ENCODE data around the gene TMEM203. TPM values are rescaled to one million over a fixed set of nuclear protein-coding genes. Genes with fewer than 3 reads are reported as not detected.

TMEM203 gene
- total RNA-seq, 4 donors from 2014 or later: 23.1 to 47.9 (median 30.0) TPM

GRCh38 chr9:137228968-137229896, 23.8 kb upstream of the TMEM203 start:
- DNase-seq (ENCODE audit: low spot score in 2 of 2): no peak
- H3K36me3 ChIP-seq: no peaks in the 10 kb centered on the region
- H3K4me1 ChIP-seq: peaks cover 0 to 20% (median 6%) of the 10 kb centered on the region in 4 donors
- no peaks in the 10 kb centered on the region for H3K9me3 ChIP-seq
- no peak overlapping the region for H3K27ac ChIP-seq
- 53 to 57% methylated on average over 16 of the region's 27 CpGs for WGBS, 2 donors
- peaks cover 0 to 79% of the 10 kb centered on the region in 2 donors for H3K27me3 ChIP-seq
- TF ChIP-seq POLR2A (IDR thresholded peaks at IDR 0.05) (no peak), EP300 (IDR thresholded peaks at IDR 0.05) (no peak), CTCF (IDR thresholded peaks at IDR 0.05) (no peak)
- H3K4me3 ChIP-seq: no peak overlapping the region

- no peaks in the 10 kb centered on the region for H3K36me3 ChIP-seq
- WGBS, 2 donors: 58 to 75% methylated on average over 16 to 27 of the region's 29 CpGs
- H3K27me3 ChIP-seq: peaks cover 0 to 72% of the 10 kb centered on the region in 2 donors
- H3K27ac ChIP-seq: no peak overlapping the region
- H3K9me3 ChIP-seq: no peaks in the 10 kb centered on the region
- no peak for TF ChIP-seq POLR2A (IDR thresholded peaks at IDR 0.05)
- no peak for TF ChIP-seq EP300 (IDR thresholded peaks at IDR 0.05)
- no peak for TF ChIP-seq CTCF (IDR thresholded peaks at IDR 0.05)
- H3K4me1 ChIP-seq: peaks cover 0 to 26% (median 11%) of the 10 kb centered on the region in 4 donors
- DNase-seq (ENCODE audit: low spot score in 2 of 2): no peak
- no peak overlapping the region for H3K4me3 ChIP-seq
These were observed 23.1 kb upstream of the TMEM203 start for GRCh38 chr9:137228506-137228967.

GRCh38 chr9:137227853-137228505, 22.5 kb upstream of the TMEM203 start:
- no peaks in the 10 kb centered on the region for H3K9me3 ChIP-seq
- no peaks in the 10 kb centered on the region for H3K36me3 ChIP-seq
- H3K27ac ChIP-seq: no peak overlapping the region
- no peak for TF ChIP-seq CTCF (IDR thresholded peaks at IDR 0.05)
- TF ChIP-seq EP300 (IDR thresholded peaks at IDR 0.05): no peak
- no peak for TF ChIP-seq POLR2A (IDR thresholded peaks at IDR 0.05)
- H3K4me3 ChIP-seq: no peak overlapping the region
- H3K4me1 ChIP-seq: peaks cover 0 to 28% (median 12%) of the 10 kb centered on the region in 4 donors
- WGBS, 2 donors: 34 to 41% methylated on average over 12 to 15 of the region's 18 CpGs
- DNase-seq (ENCODE audit: low spot score in 2 of 2): no peak
- H3K27me3 ChIP-seq: peaks cover 0 to 66% of the 10 kb centered on the region in 2 donors

- H3K4me3 ChIP-seq: no peak within 1 kb of the TSS
- WGBS, 2 donors: 3 to 28% methylated on average over 5 to 21 of the region's 25 CpGs
- TF ChIP-seq EP300 (IDR thresholded peaks at IDR 0.05) (no peak), CTCF (IDR thresholded peaks at IDR 0.05) (peak; percentile 81 to 92 (median 85)), POLR2A (IDR thresholded peaks at IDR 0.05) (no peak)
- peak within 1 kb of the TSS in 2 of 4 donors; percentile 17 to 54 for H3K27ac ChIP-seq
- no peaks in the 10 kb centered on the region for H3K36me3 ChIP-seq
- peak; percentile 45 to 61 for DNase-seq (ENCODE audit: low spot score in 2 of 2)
- peaks cover 0 to 35% (median 19%) of the 10 kb centered on the region in 4 donors for H3K4me1 ChIP-seq
- H3K27me3 ChIP-seq: peaks cover 0 to 59% of the 10 kb centered on the region in 2 donors
- no peaks in the 10 kb centered on the region for H3K9me3 ChIP-seq
These were observed 21.8 kb upstream of the TMEM203 start, which contains the start of gene RNF224 for GRCh38 chr9:137227054-137227852. TSS of gene RNF224 (plus strand) at chr9:137227502. CDS start at chr9:137228336, 834 bp downstream.

All from tibial nerve (tissue), 4 donors.